GM21528 (cell line): Measurements from ENCODE around the gene GMDS.

Source experiments
- ATAC-seq: cut with Tn5 transposase; IDR thresholded peaks from one replicate; pipeline ENCODE4 v1.9.1; 2021; ENCODE audit warnings: mild to moderate bottlenecking, moderate library complexity; ENCODE audit not compliant: unreplicated experiment, low FRiP score

Gene GMDS

GRCh38 chr6:2242311-2242710 is 3.1 kb downstream of the GMDS start:
- ATAC-seq: no peak

GRCh38 chr6:2240961-2241360 is 4.4 kb downstream of the GMDS start:
- no peak for ATAC-seq

- ATAC-seq: no peak
Observed at GRCh38 chr6:2237001-2237400, 8.4 kb downstream of the GMDS start.

GRCh38 chr6:2235777-2236495 is 9.5 kb downstream of the GMDS start:
- no peak for ATAC-seq

GRCh38 chr6:2232445-2232844 is 13.0 kb downstream of the GMDS start:
- peak; percentile 50 for ATAC-seq

GRCh38 chr6:2231438-2231837 is 14.0 kb downstream of the GMDS start:
- no peak for ATAC-seq

- peak; percentile 48 for ATAC-seq
Observed at GRCh38 chr6:2230659-2231277, 14.6 kb downstream of the GMDS start.

GRCh38 chr6:2229742-2230141 is 15.7 kb downstream of the GMDS start:
- no peak for ATAC-seq

GRCh38 chr6:2229039-2229438 is 16.4 kb downstream of the GMDS start:
- no peak for ATAC-seq

GRCh38 chr6:2228392-2228791 is 17.0 kb downstream of the GMDS start:
- ATAC-seq: no peak

- no peak for ATAC-seq
Observed at GRCh38 chr6:2226775-2227174, 18.6 kb downstream of the GMDS start.

- ATAC-seq: no peak
Observed at GRCh38 chr6:2225422-2226392, 19.7 kb downstream of the GMDS start.

GRCh38 chr6:2224847-2225382 is 20.5 kb downstream of the GMDS start:
- no peak for ATAC-seq

- ATAC-seq: no peak
Observed at GRCh38 chr6:2222275-2222842, 23.0 kb downstream of the GMDS start.

- no peak for ATAC-seq
Observed at GRCh38 chr6:2221726-2222274, 23.6 kb downstream of the GMDS start.

GRCh38 chr6:2220154-2220553 is 25.3 kb downstream of the GMDS start:
- no peak for ATAC-seq

GRCh38 chr6:2218866-2219265 is 26.5 kb downstream of the GMDS start:
- no peak for ATAC-seq

- no peak for ATAC-seq
Observed at GRCh38 chr6:2216794-2217383, 28.5 kb downstream of the GMDS start.

GRCh38 chr6:2215342-2215741 is 30.1 kb downstream of the GMDS start:
- no peak for ATAC-seq

- no peak for ATAC-seq
Observed at GRCh38 chr6:2213086-2213485, 32.3 kb downstream of the GMDS start.
